IPS DF 4.7 (cell line): ENCODE results near the gene DRD1.
"Not testable (repeated sequence)": the region's sequence is repeated elsewhere in the genome, so short reads cannot be mapped to it uniquely, and the experiment has no call there.

Source experiments
- DNase-seq: peaks from one replicate; pipeline ENCODE4 v3.0.0-alpha.2; 2013; ENCODE audit warnings: low spot score; ENCODE audit errors: extremely low read depth

DRD1 gene

GRCh38 chr5:175467983-175468690 lies 24.2 kb upstream of the DRD1 start:
- no peak for DNase-seq

GRCh38 chr5:175466700-175467318 lies 22.8 kb upstream of the DRD1 start:
- DNase-seq, result no peak

- no peak for DNase-seq
Measured at GRCh38 chr5:175465282-175465681, 21.3 kb upstream of the DRD1 start.

- no peak for DNase-seq
Measured at GRCh38 chr5:175464942-175465233, 20.9 kb upstream of the DRD1 start.

GRCh38 chr5:175464074-175464941 lies 20.3 kb upstream of the DRD1 start:
- no peak for DNase-seq

- DNase-seq, result no peak
Measured at GRCh38 chr5:175463641-175464040, 19.7 kb upstream of the DRD1 start.

GRCh38 chr5:175461370-175461769 lies 17.4 kb upstream of the DRD1 start:
- DNase-seq, result no peak

- DNase-seq, result no peak
Measured at GRCh38 chr5:175460552-175460951, 16.6 kb upstream of the DRD1 start.

- no peak for DNase-seq
Measured at GRCh38 chr5:175460126-175460525, 16.1 kb upstream of the DRD1 start.

- no peak for DNase-seq
Measured at GRCh38 chr5:175457466-175457865, 13.5 kb upstream of the DRD1 start.

- no peak for DNase-seq
Measured at GRCh38 chr5:175456105-175456742, 12.2 kb upstream of the DRD1 start.

GRCh38 chr5:175454338-175454737 lies 10.4 kb upstream of the DRD1 start:
- DNase-seq, result not testable (repeated sequence)

GRCh38 chr5:175452166-175452565 lies 8.2 kb upstream of the DRD1 start:
- DNase-seq, result no peak

- no peak for DNase-seq
Measured at GRCh38 chr5:175448276-175448675, 4.3 kb upstream of the DRD1 start.

- DNase-seq, result no peak
Measured at GRCh38 chr5:175447571-175447970, 3.6 kb upstream of the DRD1 start.

- DNase-seq, result not testable (repeated sequence)
Measured at GRCh38 chr5:175446378-175446777, 2.4 kb upstream of the DRD1 start.

- DNase-seq, result no peak
Measured at GRCh38 chr5:175444905-175445456, 999 bp upstream of the DRD1 start.

- DNase-seq, result no peak
Measured at GRCh38 chr5:175443514-175444059, 395 bp downstream of the DRD1 start.

- no peak for DNase-seq
Measured at GRCh38 chr5:175438234-175438857, 5.6 kb downstream of the DRD1 start.

GRCh38 chr5:175436359-175436758 lies 7.6 kb downstream of the DRD1 start:
- no peak for DNase-seq

GRCh38 chr5:175434800-175435199 lies 9.2 kb downstream of the DRD1 start:
- no peak for DNase-seq
